Panc1 (cell line): ENCODE measurements around the gene PHIP. TPM values are rescaled to one million over a fixed set of nuclear protein-coding genes. Genes with fewer than 3 reads are reported as not detected.

Experiments
- ATAC-seq: fragments of 200-7000 bp; cut with Tn5 transposase; 2 replicates; pipeline ENCODE4 v1.9.1; 2020; ENCODE audit warnings: mild to moderate bottlenecking, moderate library complexity
- BruUV-seq: library from RNA; stranded (reverse); fragments of 400-500 nt; replicated peaks from 2 replicates; lab custom pipeline; 2021; lab: Mats Ljungman, UMichigan
- CTCF ChIA-PET: fragments of 300-600 bp; sonication (Branson Sonifier 250); formaldehyde crosslinking; loops from one replicate; lab custom pipeline; 2022; ENCODE audit warnings: antibody characterized with exemption; lab: Charles Lee
- POLR2A ChIA-PET: fragments of 300-600 bp; sonication (Branson Sonifier 250); formaldehyde crosslinking; loops from one replicate; lab custom pipeline; 2022; ENCODE audit warnings: antibody characterized with exemption; lab: Charles Lee
- DNase-seq: peaks from one replicate; pipeline ENCODE4 v3.0.0-alpha.2; 2010; ENCODE audit warnings: low read depth, low spot score
- H3K27ac ChIP-seq: 2 replicates; pipeline ENCODE4 v1.5.1; 2011; ENCODE audit warnings: mild to moderate bottlenecking, low read length, inconsistent platforms
- H3K27me3 ChIP-seq: fragments of 200-500 bp; sonication (Bioruptor generic); 2 replicates; pipeline ENCODE4 v1.6.0; 2014; ENCODE audit warnings: low read length, inconsistent platforms; ENCODE audit not compliant: control insufficient read depth, insufficient read depth
- H3K36me3 ChIP-seq: fragments of 200-500 bp; sonication (Bioruptor generic); 2 replicates; pipeline ENCODE4 v1.5.1; 2014; ENCODE audit warnings: inconsistent platforms, mild to moderate bottlenecking, low read length, moderate library complexity; ENCODE audit not compliant: control insufficient read depth, insufficient read depth
- H3K4me1 ChIP-seq: 2 replicates; pipeline ENCODE4 v1.5.1; 2011; ENCODE audit warnings: inconsistent platforms, mild to moderate bottlenecking, low read length, moderate library complexity; ENCODE audit not compliant: control insufficient read depth, insufficient read depth
- H3K4me3 ChIP-seq, 2 experiments: 2 replicates each; pipeline ENCODE4 v1.5.1; 2011 to 2012; ENCODE audit warnings: low read depth in 2 of 2, low read length in 2 of 2, mild to moderate bottlenecking in 2 of 2, inconsistent platforms in 1 of 2, moderate library complexity in 1 of 2
- H3K9me3 ChIP-seq: fragments of 200-500 bp; sonication (Bioruptor generic); 2 replicates; pipeline ENCODE4 v1.5.1; 2014; ENCODE audit warnings: low read depth, mild to moderate bottlenecking, inconsistent platforms, low read length, moderate library complexity; ENCODE audit not compliant: control insufficient read depth, insufficient read depth
- CTCF ChIP-seq: fragments of 450-650 bp; IDR thresholded peaks from 2 replicates; pipeline ENCODE4 v1.5.1; 2017; ENCODE audit warnings: mild to moderate bottlenecking
- POLR2AphosphoS5 ChIP-seq: IDR thresholded peaks from 2 replicates; pipeline ENCODE4 v1.6.1; 2012; ENCODE audit warnings: mild to moderate bottlenecking, low read depth, low read length, moderate library complexity
- REST ChIP-seq, 2 experiments: IDR thresholded peaks; 2 replicates each; pipeline ENCODE4 v1.6.1; 2011 to 2012; ENCODE audit warnings: low read depth in 2 of 2, control low read depth in 1 of 2, low read length in 1 of 2, mild to moderate bottlenecking in 1 of 2, moderate library complexity in 1 of 2; ENCODE audit not compliant: insufficient read depth in 1 of 2
- SIN3A ChIP-seq: IDR thresholded peaks from 2 replicates; pipeline ENCODE4 v1.6.1; 2012; ENCODE audit warnings: low read depth, mild to moderate bottlenecking, low read length, moderate library complexity, borderline replicate concordance; ENCODE audit not compliant: insufficient read depth
- TCF7L2 ChIP-seq: IDR thresholded peaks from 2 replicates; pipeline ENCODE4 v1.6.1; 2011; ENCODE audit warnings: mild to moderate bottlenecking, low read depth, low read length, inconsistent platforms
- in situ Hi-C: cut with HindIII; loops from 2 replicates; pipeline ENCODE4 v1.10.0; 2016; ENCODE audit warnings: low sequenced_read_pairs, low pct_unique_long_range_greater_than_20kb
- intact Hi-C: fragments of 100-400 bp; cut with micrococcal nuclease; formaldehyde crosslinking; loops from one replicate; pipeline ENCODE4 v1.10.0; 2022; ENCODE audit not compliant: unreplicated experiment
- total RNA-seq: library from RNA; stranded (reverse); gene quantifications from one replicate; pipeline ENCODE4 v1.2.1, GENCODE V29; 2021; ENCODE audit not compliant: unreplicated experiment

Gene PHIP
- total RNA-seq, 1 experiment from 2014 or later = 28.0 TPM

- peaks cover 35% of the 10 kb centered on the region for H3K36me3 ChIP-seq
- no peak overlapping the region for H3K4me3 ChIP-seq
- ChIA-PET CTCF (no interaction called here), POLR2A (no interaction called here)
- intact Hi-C loops (no loop called here), in situ Hi-C loops (no loop called here)
- no TSS peak for BruUV-seq
- no peak for DNase-seq
- H3K9me3 ChIP-seq = no peaks in the 10 kb centered on the region
- H3K4me1 ChIP-seq = no peaks in the 10 kb centered on the region
- TF ChIP-seq CTCF (no peak), POLR2AphosphoS5 (no peak), REST (IDR thresholded peaks at IDR 0.05; ENCODE audit: insufficient read depth in 1 of 2, low read depth in 2 of 2, low read length in 1 of 2) (no peak), TCF7L2 (no peak), SIN3A (no peak)
- H3K27me3 ChIP-seq = no peaks in the 10 kb centered on the region
- no peak overlapping the region for H3K27ac ChIP-seq
- ATAC-seq = no peak
These were observed 72.6 kb downstream of the PHIP start for GRCh38 chr6:79005497-79005896.

- ChIA-PET POLR2A (no interaction called here), CTCF (no interaction called here)
- no peak overlapping the region for H3K27ac ChIP-seq
- ATAC-seq = no peak
- intact Hi-C loops = no loop called here
- H3K4me1 ChIP-seq = no peaks in the 10 kb centered on the region
- in situ Hi-C loops = no loop called here
- no peak overlapping the region for H3K4me3 ChIP-seq
- no peaks in the 10 kb centered on the region for H3K9me3 ChIP-seq
- H3K27me3 ChIP-seq = no peaks in the 10 kb centered on the region
- no TSS peak for BruUV-seq
- DNase-seq = no peak
- TF ChIP-seq POLR2AphosphoS5 = no peak
- no peak for TF ChIP-seq TCF7L2
- TF ChIP-seq CTCF = no peak
- no peak for TF ChIP-seq SIN3A
- no peak for TF ChIP-seq REST (IDR thresholded peaks at IDR 0.05; ENCODE audit: insufficient read depth in 1 of 2, low read depth in 2 of 2, low read length in 1 of 2)
- H3K36me3 ChIP-seq = peaks cover 38% of the 10 kb centered on the region
These were observed 73.0 kb downstream of the PHIP start for GRCh38 chr6:79005024-79005423.
